T-helper 2 cell treated with Interferon-gamma antibody and Interleukin-4, amounts not matched to agents 5 μg/mL and 100 μg/mL, for 36 hours (primary cell): ENCODE results near the gene ZNF268.

Source experiments
- DNase-seq: peaks from one replicate; pipeline ENCODE4 v3.0.0; 2021; ENCODE audit warnings: low spot score
- H3K27ac Mint-ChIP-seq: one replicate; pipeline ENCODE4 v1.8.0; 2021; ENCODE audit warnings: mild to moderate bottlenecking, mixed read lengths
- H3K27me3 Mint-ChIP-seq: one replicate; pipeline ENCODE4 v1.8.0; 2021; ENCODE audit warnings: low read depth, mixed read lengths
- H3K36me3 Mint-ChIP-seq: one replicate; pipeline ENCODE4 v1.8.0; 2021; ENCODE audit warnings: low read depth, mixed read lengths
- H3K4me1 Mint-ChIP-seq: one replicate; pipeline ENCODE4 v1.8.0; 2021; ENCODE audit warnings: low read depth, mixed read lengths
- H3K4me3 Mint-ChIP-seq: one replicate; pipeline ENCODE4 v1.8.0; 2022; ENCODE audit warnings: mild to moderate bottlenecking, moderate library complexity, mixed read lengths
- H3K9me3 Mint-ChIP-seq: one replicate; pipeline ENCODE4 v1.8.0; 2021; ENCODE audit warnings: mixed read lengths

Gene ZNF268

DNA sequence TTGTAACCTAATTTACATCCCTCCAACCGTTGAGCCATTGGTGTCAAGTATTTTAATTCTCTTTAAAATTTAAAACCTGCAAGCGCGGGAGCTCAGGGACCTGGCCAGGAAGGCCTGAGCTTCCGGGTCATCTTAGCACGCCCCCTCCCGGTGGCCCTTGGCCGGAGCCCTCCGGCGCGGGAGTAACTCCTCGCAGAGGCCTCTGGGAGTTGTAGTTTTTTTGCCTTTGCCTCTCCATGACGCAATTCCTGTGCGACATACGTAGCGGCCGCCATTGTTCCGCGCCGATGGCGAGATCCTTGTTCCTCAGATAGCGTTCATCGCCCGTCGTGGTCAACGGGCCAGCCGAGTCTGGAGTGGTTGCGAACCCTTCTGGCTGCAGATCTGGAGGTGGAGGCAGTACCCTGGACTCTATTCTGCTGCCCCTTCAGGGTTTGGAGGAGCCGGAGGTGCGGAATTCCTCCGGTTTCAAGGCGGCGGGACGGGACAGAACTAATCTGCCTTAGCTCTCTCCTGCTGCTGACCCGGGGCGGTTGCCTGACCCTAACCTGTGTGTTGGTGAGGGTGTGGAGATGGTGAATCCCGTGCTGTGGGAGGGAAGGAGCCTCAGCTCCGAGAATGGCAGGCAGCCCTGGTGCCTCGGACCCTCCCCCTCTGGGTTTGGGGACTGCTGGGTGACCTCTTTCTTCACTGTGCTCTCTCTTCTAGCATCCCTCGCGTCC is at the start of gene ZNF268:
Gene ZNF268, plus strand, starts transcription at position 258 of the 722 bp plus-strand sequence. CDS start 503 bp downstream, outside the sequence.
- H3K27ac Mint-ChIP-seq, result peak within 1 kb of the TSS; percentile 96
- H3K36me3 Mint-ChIP-seq, result peaks cover 63% of the 10 kb centered on the region
- DNase-seq, result peak; percentile 90
- no peaks in the 10 kb centered on the region for H3K27me3 Mint-ChIP-seq
- peaks cover 67% of the 10 kb centered on the region for H3K9me3 Mint-ChIP-seq
- H3K4me3 Mint-ChIP-seq, result peak within 1 kb of the TSS; percentile 98
- H3K4me1 Mint-ChIP-seq, result peaks cover 8% of the 10 kb centered on the region

DNA sequence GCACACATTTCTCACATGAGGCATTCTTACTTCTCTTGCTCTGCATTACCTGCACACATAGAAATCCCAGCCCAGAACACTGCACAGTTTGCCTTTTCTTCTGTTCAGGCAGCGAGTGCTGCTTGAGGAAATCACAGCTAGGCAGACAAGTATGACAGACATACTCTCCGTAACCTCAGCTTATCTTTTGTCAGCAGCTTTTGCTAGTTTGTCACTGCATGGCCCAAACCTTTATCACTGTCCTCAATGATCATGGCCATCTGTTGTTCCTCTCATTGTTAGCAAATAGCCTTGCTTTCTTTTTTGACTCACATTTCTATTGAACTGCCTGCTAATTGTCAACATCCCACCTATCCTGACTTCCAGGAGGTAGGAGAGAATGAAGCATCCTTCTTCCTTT is 45.5 kb upstream of the ZNF268 start:
- Mint-ChIP-seq H3K27ac (no peak overlapping the region), H3K4me3 (no peak overlapping the region), H3K9me3 (peaks cover 81% of the 10 kb centered on the region), H3K36me3 (peaks cover 68% of the 10 kb centered on the region), H3K4me1 (peaks cover 6% of the 10 kb centered on the region), H3K27me3 (no peaks in the 10 kb centered on the region)
- no peak for DNase-seq

DNA sequence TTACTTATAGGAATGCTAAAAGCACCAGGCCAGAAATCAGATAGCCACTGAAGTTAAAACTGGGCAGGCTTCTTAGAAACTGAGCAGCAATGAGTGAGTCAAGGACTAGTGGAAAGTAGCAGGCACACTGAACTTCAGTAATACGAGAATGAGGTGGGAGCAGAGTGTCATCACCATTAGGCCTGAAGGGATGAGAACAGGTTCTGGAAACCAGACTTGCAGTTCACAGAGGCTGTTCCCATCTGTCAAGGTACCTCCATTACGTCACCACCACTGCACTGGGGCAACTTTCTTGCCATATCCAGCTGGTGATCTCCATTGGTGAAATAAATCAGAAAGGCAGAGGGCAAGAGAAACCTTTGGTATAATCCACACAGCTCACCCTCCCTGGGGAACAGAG is 35.3 kb upstream of the ZNF268 start:
- H3K27ac Mint-ChIP-seq, result no peak overlapping the region
- peaks cover 60% of the 10 kb centered on the region for H3K9me3 Mint-ChIP-seq
- H3K4me3 Mint-ChIP-seq, result no peak overlapping the region
- no peaks in the 10 kb centered on the region for H3K27me3 Mint-ChIP-seq
- peaks cover 58% of the 10 kb centered on the region for H3K36me3 Mint-ChIP-seq
- no peaks in the 10 kb centered on the region for H3K4me1 Mint-ChIP-seq
- DNase-seq, result no peak

DNA sequence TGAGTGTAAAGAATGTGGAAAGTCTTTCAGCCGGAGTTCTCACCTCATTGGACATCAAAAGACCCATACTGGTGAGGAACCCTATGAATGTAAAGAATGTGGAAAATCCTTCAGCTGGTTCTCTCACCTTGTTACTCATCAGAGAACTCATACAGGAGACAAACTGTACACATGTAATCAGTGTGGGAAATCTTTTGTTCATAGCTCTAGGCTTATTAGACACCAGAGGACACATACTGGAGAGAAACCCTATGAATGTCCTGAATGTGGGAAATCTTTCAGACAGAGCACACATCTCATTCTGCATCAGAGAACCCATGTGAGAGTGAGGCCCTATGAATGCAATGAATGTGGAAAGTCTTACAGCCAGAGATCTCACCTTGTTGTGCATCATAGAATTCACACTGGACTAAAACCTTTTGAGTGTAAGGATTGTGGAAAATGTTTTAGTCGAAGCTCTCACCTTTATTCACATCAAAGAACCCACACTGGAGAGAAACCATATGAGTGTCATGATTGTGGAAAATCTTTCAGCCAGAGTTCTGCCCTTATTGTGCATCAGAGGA is 25.1 kb upstream of the ZNF268 start:
- H3K27ac Mint-ChIP-seq, result no peak overlapping the region
- DNase-seq, result no peak
- no peaks in the 10 kb centered on the region for H3K4me1 Mint-ChIP-seq
- no peaks in the 10 kb centered on the region for H3K27me3 Mint-ChIP-seq
- H3K9me3 Mint-ChIP-seq, result peaks cover 83% of the 10 kb centered on the region
- no peak overlapping the region for H3K4me3 Mint-ChIP-seq
- H3K36me3 Mint-ChIP-seq, result peaks cover 54% of the 10 kb centered on the region

DNA sequence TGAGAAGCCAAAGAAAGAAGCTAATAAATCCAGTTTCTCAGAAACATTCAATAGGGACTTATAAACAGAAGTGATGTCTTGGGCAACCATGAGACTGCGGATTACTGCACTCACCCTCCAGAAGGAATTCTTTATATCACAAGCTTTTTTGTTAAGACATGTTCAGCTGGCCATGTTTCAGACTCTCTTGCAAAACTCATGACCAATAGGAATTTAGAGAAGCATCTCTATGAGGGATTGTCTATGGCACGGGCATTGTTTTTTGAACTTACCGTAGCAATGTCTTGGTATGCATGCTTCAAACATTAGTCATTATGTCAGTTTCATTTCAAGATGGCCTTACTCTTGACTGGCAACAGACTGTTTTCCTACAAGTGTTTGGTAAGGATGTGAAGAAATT is 15.5 kb upstream of the ZNF268 start:
- peaks cover 2% of the 10 kb centered on the region for H3K36me3 Mint-ChIP-seq
- no peak overlapping the region for H3K4me3 Mint-ChIP-seq
- H3K27me3 Mint-ChIP-seq, result no peaks in the 10 kb centered on the region
- H3K9me3 Mint-ChIP-seq, result peaks cover 53% of the 10 kb centered on the region
- no peaks in the 10 kb centered on the region for H3K4me1 Mint-ChIP-seq
- DNase-seq, result no peak
- no peak overlapping the region for H3K27ac Mint-ChIP-seq

GRCh38 chr12:133172491-133172890 is 8.8 kb upstream of the ZNF268 start:
- Mint-ChIP-seq H3K27me3 (no peaks in the 10 kb centered on the region), H3K4me1 (no peaks in the 10 kb centered on the region), H3K4me3 (no peak overlapping the region), H3K27ac (no peak overlapping the region), H3K9me3 (peaks cover 62% of the 10 kb centered on the region), H3K36me3 (peaks cover 3% of the 10 kb centered on the region)
- DNase-seq, result no peak

DNA sequence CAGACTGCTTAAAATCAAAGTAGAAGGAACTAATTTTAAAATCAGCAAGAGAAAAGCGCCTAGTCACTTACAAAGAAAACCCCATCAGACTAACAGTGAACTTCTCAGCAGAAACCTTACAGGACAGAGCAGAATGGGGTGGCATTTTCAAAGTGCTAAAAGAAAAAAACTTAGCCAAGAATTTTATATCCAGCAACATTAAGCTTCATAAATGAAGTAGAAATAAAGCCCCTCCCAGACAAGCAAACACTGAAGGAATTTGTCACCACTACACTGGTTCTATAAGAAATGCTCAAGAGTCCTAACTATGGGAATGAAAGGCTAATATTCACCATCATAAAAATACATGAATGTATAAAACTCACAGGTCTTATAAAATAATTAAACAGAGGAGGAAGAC is 6.4 kb upstream of the ZNF268 start:
- Mint-ChIP-seq H3K27ac (no peak overlapping the region), H3K9me3 (peaks cover 66% of the 10 kb centered on the region), H3K36me3 (peaks cover 8% of the 10 kb centered on the region), H3K27me3 (no peaks in the 10 kb centered on the region), H3K4me3 (no peak overlapping the region), H3K4me1 (no peaks in the 10 kb centered on the region)
- DNase-seq, result no peak

GRCh38 chr12:133180669-133181068 is 626 bp upstream of the ZNF268 start:
- Mint-ChIP-seq H3K27me3 (no peaks in the 10 kb centered on the region), H3K4me1 (peaks cover 8% of the 10 kb centered on the region), H3K27ac (peak overlapping the region; percentile 4), H3K9me3 (peaks cover 70% of the 10 kb centered on the region), H3K36me3 (peaks cover 55% of the 10 kb centered on the region), H3K4me3 (no peak overlapping the region)
- DNase-seq, result no peak

DNA sequence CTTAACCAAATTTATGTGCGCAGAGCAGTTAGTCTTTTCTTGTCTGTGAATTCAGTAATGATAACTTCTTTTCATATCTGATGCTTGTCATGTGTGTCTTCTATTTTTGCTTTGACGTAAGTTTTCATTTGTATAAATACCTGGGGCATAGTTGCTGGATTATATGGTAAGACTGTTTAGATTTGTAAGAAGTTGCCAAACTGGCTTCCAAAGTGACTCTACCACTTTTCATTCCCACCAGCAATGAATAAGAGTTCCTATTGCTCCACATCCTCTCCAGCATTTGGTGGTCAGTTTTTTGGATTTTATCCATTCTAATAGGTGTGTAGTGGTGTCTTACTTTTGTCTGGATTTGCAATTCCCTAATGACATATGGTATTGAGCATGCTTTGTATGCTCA is 8.9 kb downstream of the ZNF268 start:
- Mint-ChIP-seq H3K9me3 (peaks cover 86% of the 10 kb centered on the region), H3K36me3 (peaks cover 100% of the 10 kb centered on the region), H3K27ac (no peak overlapping the region), H3K4me1 (no peaks in the 10 kb centered on the region), H3K4me3 (no peak overlapping the region), H3K27me3 (no peaks in the 10 kb centered on the region)
- no peak for DNase-seq

DNA sequence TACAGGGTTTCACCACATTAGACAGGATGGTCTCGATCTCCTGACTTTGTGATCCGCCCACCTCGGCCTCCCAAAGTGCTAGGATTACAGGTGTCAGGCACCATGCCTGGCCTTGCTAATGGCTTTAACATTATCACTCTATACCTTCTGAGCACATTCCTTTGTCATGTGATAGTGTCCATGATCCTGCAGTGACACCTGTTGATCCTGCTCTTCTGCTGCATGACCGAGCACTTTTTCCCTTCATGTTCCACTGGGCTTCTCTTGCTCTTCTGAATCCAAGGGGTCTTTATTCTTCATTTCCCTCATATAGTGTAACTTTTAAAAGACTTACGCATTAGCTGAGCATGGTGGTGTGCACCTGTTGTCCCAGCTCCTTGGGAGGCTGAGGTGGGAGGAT is 11.6 kb downstream of the ZNF268 start:
- Mint-ChIP-seq H3K27ac (no peak overlapping the region), H3K36me3 (peaks cover 85% of the 10 kb centered on the region), H3K4me1 (no peaks in the 10 kb centered on the region), H3K27me3 (no peaks in the 10 kb centered on the region), H3K4me3 (no peak overlapping the region), H3K9me3 (peaks cover 69% of the 10 kb centered on the region)
- no peak for DNase-seq

- Mint-ChIP-seq H3K27me3 (no peaks in the 10 kb centered on the region), H3K4me3 (no peak overlapping the region), H3K4me1 (no peaks in the 10 kb centered on the region), H3K9me3 (peaks cover 65% of the 10 kb centered on the region), H3K36me3 (peaks cover 54% of the 10 kb centered on the region), H3K27ac (no peak overlapping the region)
- DNase-seq, result no peak
Observed at GRCh38 chr12:133201888-133202287, 20.6 kb downstream of the ZNF268 start.

GRCh38 chr12:133202493-133203343 is 21.4 kb downstream of the ZNF268 start:
- no peak overlapping the region for H3K4me3 Mint-ChIP-seq
- no peak for DNase-seq
- peaks cover 54% of the 10 kb centered on the region for H3K36me3 Mint-ChIP-seq
- no peaks in the 10 kb centered on the region for H3K4me1 Mint-ChIP-seq
- H3K27ac Mint-ChIP-seq, result no peak overlapping the region
- peaks cover 69% of the 10 kb centered on the region for H3K9me3 Mint-ChIP-seq
- H3K27me3 Mint-ChIP-seq, result no peaks in the 10 kb centered on the region

DNA sequence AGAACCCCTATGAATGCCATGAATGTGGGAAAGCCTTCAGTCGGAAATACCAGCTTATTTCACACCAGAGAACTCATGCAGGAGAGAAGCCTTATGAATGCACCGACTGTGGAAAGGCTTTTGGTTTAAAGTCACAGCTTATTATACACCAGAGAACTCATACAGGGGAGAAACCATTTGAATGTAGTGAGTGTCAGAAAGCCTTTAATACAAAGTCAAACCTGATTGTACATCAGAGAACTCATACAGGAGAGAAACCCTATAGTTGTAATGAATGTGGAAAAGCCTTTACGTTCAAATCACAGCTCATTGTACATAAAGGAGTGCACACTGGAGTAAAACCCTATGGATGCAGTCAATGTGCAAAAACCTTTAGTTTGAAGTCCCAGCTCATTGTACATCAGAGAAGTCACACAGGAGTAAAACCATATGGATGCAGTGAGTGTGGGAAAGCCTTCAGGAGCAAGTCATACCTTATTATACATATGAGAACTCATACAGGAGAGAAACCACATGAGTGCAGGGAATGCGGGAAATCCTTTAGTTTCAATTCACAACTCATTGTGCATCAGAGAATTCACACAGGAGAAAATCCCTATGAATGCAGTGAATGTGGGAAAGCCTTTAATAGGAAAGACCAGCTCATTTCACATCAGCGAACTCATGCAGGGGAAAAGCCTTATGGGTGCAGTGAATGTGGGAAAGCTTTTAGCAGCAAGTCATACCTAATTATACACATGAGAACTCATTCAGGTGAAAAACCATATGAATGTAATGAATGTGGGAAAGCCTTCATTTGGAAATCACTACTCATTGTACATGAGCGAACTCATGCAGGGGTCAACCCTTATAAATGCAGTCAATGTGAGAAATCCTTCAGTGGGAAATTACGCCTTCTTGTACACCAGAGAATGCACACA is 22.3 kb downstream of the ZNF268 start:
- Mint-ChIP-seq H3K4me1 (no peaks in the 10 kb centered on the region), H3K27ac (no peak overlapping the region), H3K9me3 (peaks cover 72% of the 10 kb centered on the region), H3K27me3 (no peaks in the 10 kb centered on the region), H3K36me3 (peaks cover 54% of the 10 kb centered on the region), H3K4me3 (no peak overlapping the region)
- DNase-seq, result no peak
